PC-3 (cell line): ENCODE measurements around the gene DET1.

ENCODE experiments used
- EZH2phosphoT487 ChIP-seq: fragments of 300-600 bp; sonication (generic); IDR thresholded peaks from 2 replicates; pipeline ENCODE4 v1.6.1; 2018; ENCODE audit warnings: mild to moderate bottlenecking, antibody characterized with exemption, low read length, borderline replicate concordance
- TF ChIP-seq, protein P1 (sequence below): fragments of 300-600 bp; sonication (generic); conservative IDR thresholded peaks from 2 replicates; pipeline ENCODE4 v1.5.1; 2017; ENCODE audit warnings: antibody characterized with exemption, low read depth, mild to moderate bottlenecking, low read length

DNA sequence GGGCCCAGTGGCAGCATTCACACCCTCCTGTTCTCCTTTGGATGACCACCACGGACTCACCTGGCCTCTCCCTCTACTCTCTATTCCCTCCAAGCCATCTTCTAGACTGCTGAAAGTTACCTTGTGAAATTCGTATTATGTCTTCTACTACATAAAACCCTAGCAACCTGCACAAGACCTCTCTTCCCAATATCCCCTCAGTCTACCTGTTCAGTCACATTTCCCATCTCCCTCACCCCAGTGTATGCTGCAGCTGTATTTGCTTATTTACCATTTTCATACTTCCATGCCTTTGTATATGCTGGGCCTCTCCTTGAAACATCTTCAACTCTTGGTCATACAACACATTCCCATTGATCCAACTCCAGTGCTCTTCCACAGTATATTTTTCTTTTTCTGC lies 35.3 kb downstream of the DET1 start:
- TF ChIP-seq, protein P1, sequence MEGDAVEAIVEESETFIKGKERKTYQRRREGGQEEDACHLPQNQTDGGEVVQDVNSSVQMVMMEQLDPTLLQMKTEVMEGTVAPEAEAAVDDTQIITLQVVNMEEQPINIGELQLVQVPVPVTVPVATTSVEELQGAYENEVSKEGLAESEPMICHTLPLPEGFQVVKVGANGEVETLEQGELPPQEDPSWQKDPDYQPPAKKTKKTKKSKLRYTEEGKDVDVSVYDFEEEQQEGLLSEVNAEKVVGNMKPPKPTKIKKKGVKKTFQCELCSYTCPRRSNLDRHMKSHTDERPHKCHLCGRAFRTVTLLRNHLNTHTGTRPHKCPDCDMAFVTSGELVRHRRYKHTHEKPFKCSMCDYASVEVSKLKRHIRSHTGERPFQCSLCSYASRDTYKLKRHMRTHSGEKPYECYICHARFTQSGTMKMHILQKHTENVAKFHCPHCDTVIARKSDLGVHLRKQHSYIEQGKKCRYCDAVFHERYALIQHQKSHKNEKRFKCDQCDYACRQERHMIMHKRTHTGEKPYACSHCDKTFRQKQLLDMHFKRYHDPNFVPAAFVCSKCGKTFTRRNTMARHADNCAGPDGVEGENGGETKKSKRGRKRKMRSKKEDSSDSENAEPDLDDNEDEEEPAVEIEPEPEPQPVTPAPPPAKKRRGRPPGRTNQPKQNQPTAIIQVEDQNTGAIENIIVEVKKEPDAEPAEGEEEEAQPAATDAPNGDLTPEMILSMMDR: no peak
- TF ChIP-seq EZH2phosphoT487: no peak
